Prostate gland (tissue), 2 donors: ENCODE measurements around the gene LYSMD2.

Experiments used
- POLR2A ChIP-seq: fragments of 450-650 bp; IDR thresholded peaks from one replicate; pipeline ENCODE4 v1.6.1; 2016; ENCODE audit warnings: antibody characterized with exemption, mild to moderate bottlenecking
- POLR2AphosphoS5 ChIP-seq: sonication (generic); formaldehyde crosslinking; IDR thresholded peaks from one replicate; pipeline ENCODE4 v1.6.1; 2017; ENCODE audit warnings: antibody characterized with exemption
- TF ChIP-seq, protein P1 (sequence below), 4 experiments: fragments of 200-600 bp in 2 of 4; fragments of 450-650 bp in 2 of 4; sonication (generic) in 2 of 4; IDR thresholded peaks; 1 replicate in 3 of 4; 2 replicates in 1 of 4; pipeline ENCODE4 v1.5.1; 2016 to 2019; ENCODE audit warnings: antibody characterized with exemption in 4 of 4, mild to moderate bottlenecking in 2 of 4, moderate library complexity in 2 of 4

DNA sequence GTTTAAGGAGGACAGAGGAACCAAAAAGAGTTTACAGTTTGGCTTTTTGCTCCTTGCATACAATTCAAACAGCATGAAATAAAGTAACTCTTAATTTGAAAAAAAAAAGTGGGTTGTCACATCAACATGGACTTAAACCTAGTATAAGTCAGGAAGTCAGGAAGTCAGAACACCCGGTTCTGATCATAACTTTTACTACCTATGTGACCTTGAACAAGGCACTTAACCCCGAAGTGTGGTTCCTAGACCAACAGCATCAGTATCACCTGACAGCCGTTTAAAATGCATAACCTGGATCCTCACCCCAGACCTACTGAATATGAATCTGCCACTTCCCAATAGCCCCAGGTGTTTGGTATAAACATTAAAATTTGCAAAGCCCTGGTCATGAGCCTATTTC lies 18.7 kb downstream of the LYSMD2 start:
- TF ChIP-seq, protein P1, sequence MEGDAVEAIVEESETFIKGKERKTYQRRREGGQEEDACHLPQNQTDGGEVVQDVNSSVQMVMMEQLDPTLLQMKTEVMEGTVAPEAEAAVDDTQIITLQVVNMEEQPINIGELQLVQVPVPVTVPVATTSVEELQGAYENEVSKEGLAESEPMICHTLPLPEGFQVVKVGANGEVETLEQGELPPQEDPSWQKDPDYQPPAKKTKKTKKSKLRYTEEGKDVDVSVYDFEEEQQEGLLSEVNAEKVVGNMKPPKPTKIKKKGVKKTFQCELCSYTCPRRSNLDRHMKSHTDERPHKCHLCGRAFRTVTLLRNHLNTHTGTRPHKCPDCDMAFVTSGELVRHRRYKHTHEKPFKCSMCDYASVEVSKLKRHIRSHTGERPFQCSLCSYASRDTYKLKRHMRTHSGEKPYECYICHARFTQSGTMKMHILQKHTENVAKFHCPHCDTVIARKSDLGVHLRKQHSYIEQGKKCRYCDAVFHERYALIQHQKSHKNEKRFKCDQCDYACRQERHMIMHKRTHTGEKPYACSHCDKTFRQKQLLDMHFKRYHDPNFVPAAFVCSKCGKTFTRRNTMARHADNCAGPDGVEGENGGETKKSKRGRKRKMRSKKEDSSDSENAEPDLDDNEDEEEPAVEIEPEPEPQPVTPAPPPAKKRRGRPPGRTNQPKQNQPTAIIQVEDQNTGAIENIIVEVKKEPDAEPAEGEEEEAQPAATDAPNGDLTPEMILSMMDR (IDR thresholded peaks at IDR 0.05): no peak
- TF ChIP-seq POLR2AphosphoS5 (no peak), POLR2A (no peak)
